ENCODE data around the gene IL1RN.

Gene IL1RN

GRCh38 chr2:113167115-113167932 is 39.9 kb downstream of the IL1RN start:
- no peak for DNase-seq (ENCODE audit: extremely low read depth, low read depth)
- TF ChIP-seq CTCF (IDR thresholded peaks at IDR 0.05; ENCODE audit: low read depth, low read length) = no peak

GRCh38 chr2:113167962-113168340 is 40.6 kb downstream of the IL1RN start:
- no peak for TF ChIP-seq CTCF (IDR thresholded peaks at IDR 0.05; ENCODE audit: low read depth, low read length)
- DNase-seq (ENCODE audit: extremely low read depth, low read depth) = no peak

GRCh38 chr2:113169002-113169530 is 41.7 kb downstream of the IL1RN start:
- TF ChIP-seq CTCF (IDR thresholded peaks at IDR 0.05; ENCODE audit: low read depth, low read length) = no peak
- no peak for DNase-seq (ENCODE audit: extremely low read depth, low read depth)

- TF ChIP-seq CTCF (IDR thresholded peaks at IDR 0.05; ENCODE audit: low read depth, low read length) = no peak
- no peak for DNase-seq (ENCODE audit: extremely low read depth, low read depth)
Measured at GRCh38 chr2:113169586-113169985, 42.2 kb downstream of the IL1RN start.

GRCh38 chr2:113171334-113172075 is 44.1 kb downstream of the IL1RN start:
- TF ChIP-seq CTCF (IDR thresholded peaks at IDR 0.05; ENCODE audit: low read depth, low read length) = no peak
- DNase-seq (ENCODE audit: extremely low read depth, low read depth) = no peak

- DNase-seq (ENCODE audit: extremely low read depth, low read depth) = no peak
- no peak for TF ChIP-seq CTCF (IDR thresholded peaks at IDR 0.05; ENCODE audit: low read depth, low read length)
Measured at GRCh38 chr2:113172721-113173541, 45.5 kb downstream of the IL1RN start.
